ENCODE measurements around the gene ACP1.

Gene ACP1

DNA sequence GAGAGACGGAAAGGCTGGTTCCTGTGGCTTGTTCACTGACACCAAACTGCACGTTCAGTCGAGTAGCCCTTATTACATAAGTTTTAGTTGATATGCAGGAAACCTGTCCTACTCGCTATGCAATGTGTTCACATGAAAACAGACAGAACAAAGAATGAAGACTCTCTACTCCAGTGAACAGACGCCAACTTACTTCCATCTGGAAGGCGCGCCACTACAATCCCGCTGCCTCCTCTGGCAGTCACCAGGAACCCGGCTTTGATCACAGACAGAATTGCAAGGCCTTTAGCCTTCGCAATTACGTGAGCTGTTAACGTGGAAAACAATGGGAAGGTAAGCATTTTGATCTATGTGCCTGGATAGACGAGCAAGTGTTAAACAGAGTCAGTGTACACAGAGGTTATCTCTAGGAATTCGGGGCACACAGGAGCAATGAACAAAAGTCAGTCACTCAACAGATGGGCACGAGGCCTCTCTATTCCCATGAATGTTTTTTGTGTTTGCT lies 15.2 kb upstream of the ACP1 start:
- no peak overlapping the region for H3K27ac ChIP-seq
- TF ChIP-seq CTCF (IDR thresholded peaks at IDR 0.05; ENCODE audit: low read depth, low read length): no peak

GRCh38 chr2:252001-252602 lies 12.6 kb upstream of the ACP1 start:
- H3K27ac ChIP-seq: no peak overlapping the region
- no peak for TF ChIP-seq CTCF (IDR thresholded peaks at IDR 0.05; ENCODE audit: low read depth, low read length)
- H3K4me3 ChIP-seq (ENCODE audit: low read depth, low read length): no peak overlapping the region
- H3K36me3 ChIP-seq: no peaks in the 10 kb centered on the region
- no peak for DNase-seq
- peaks cover under 1% of the 10 kb centered on the region for H3K9me3 ChIP-seq (ENCODE audit: severe bottlenecking)
- H3K27me3 ChIP-seq (ENCODE audit: insufficient read depth, low read depth, severe bottlenecking): no peaks in the 10 kb centered on the region

More for the DNA sequence above, 15.2 kb upstream of the ACP1 start:
- Histone ChIP-seq H3K27me3 (ENCODE audit: insufficient read depth, low read depth, severe bottlenecking) (no peaks in the 10 kb centered on the region), H3K9me3 (ENCODE audit: severe bottlenecking) (no peaks in the 10 kb centered on the region), H3K36me3 (no peaks in the 10 kb centered on the region), H3K4me3 (ENCODE audit: low read depth, low read length) (no peak overlapping the region)
- no peak for DNase-seq

- no peaks in the 10 kb centered on the region for H3K27me3 ChIP-seq (ENCODE audit: insufficient read depth, low read depth, severe bottlenecking)
- no peak overlapping the region for H3K27ac ChIP-seq
- H3K36me3 ChIP-seq: no peaks in the 10 kb centered on the region
- no peak overlapping the region for H3K4me3 ChIP-seq (ENCODE audit: low read depth, low read length)
- peaks cover 10% of the 10 kb centered on the region for H3K9me3 ChIP-seq (ENCODE audit: severe bottlenecking)
- DNase-seq: no peak
- no peak for TF ChIP-seq CTCF (IDR thresholded peaks at IDR 0.05; ENCODE audit: low read depth, low read length)
These were observed 11.5 kb upstream of the ACP1 start for GRCh38 chr2:253202-253638.

- Histone ChIP-seq H3K27ac (no peak overlapping the region), H3K4me3 (ENCODE audit: low read depth, low read length) (no peak overlapping the region), H3K36me3 (no peaks in the 10 kb centered on the region), H3K9me3 (ENCODE audit: severe bottlenecking) (peaks cover 10% of the 10 kb centered on the region), H3K27me3 (ENCODE audit: insufficient read depth, low read depth, severe bottlenecking) (no peaks in the 10 kb centered on the region)
- no peak for TF ChIP-seq CTCF (IDR thresholded peaks at IDR 0.05; ENCODE audit: low read depth, low read length)
- DNase-seq: no peak
These were observed 10.5 kb upstream of the ACP1 start for GRCh38 chr2:254241-254640.

DNA sequence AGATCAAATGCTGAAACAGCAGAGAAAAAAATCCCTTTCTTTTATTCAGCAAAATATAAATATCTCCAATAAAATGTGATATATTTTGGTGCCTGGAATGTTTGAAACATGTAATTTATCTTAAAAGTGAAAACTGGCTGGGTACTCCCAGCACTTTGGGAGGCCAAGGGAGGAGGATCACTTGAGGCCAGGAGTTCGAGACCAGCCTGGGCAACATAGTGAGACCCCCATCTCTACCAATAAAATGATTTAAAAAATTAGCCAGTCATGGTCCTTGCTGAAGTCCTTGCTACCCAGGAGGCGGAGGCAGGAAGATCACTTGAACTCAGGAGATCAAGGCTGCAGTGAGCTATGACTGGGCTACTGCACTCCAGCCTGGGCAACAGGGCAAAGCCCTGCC lies 9.6 kb upstream of the ACP1 start:
- Histone ChIP-seq H3K9me3 (ENCODE audit: severe bottlenecking) (peaks cover 10% of the 10 kb centered on the region), H3K4me3 (ENCODE audit: low read depth, low read length) (no peak overlapping the region), H3K36me3 (no peaks in the 10 kb centered on the region), H3K27ac (no peak overlapping the region), H3K27me3 (ENCODE audit: insufficient read depth, low read depth, severe bottlenecking) (no peaks in the 10 kb centered on the region)
- no peak for DNase-seq
- TF ChIP-seq CTCF (IDR thresholded peaks at IDR 0.05; ENCODE audit: low read depth, low read length): no peak

- H3K27ac ChIP-seq: no peak overlapping the region
- H3K27me3 ChIP-seq (ENCODE audit: insufficient read depth, low read depth, severe bottlenecking): no peaks in the 10 kb centered on the region
- no peak overlapping the region for H3K4me3 ChIP-seq (ENCODE audit: low read depth, low read length)
- no peaks in the 10 kb centered on the region for H3K36me3 ChIP-seq
- TF ChIP-seq CTCF (IDR thresholded peaks at IDR 0.05; ENCODE audit: low read depth, low read length): no peak
- DNase-seq: no peak
- H3K9me3 ChIP-seq (ENCODE audit: severe bottlenecking): peaks cover 10% of the 10 kb centered on the region
These were observed 8.7 kb upstream of the ACP1 start for GRCh38 chr2:256094-256493.
